Fibroblast of pulmonary artery (primary cell): ENCODE measurements around the gene CLEC7A.

Source experiments
- DNase-seq: peaks from one replicate; pipeline ENCODE4 v3.0.0-alpha.2; 2010; ENCODE audit warnings: low read depth
- H3K4me3 ChIP-seq: replicated peaks from 2 replicates; pipeline ENCODE4 v1.5.1; 2011; ENCODE audit warnings: low read depth, mild to moderate bottlenecking, control low read depth, low read length, moderate library complexity
- TF ChIP-seq, protein P1 (sequence below): IDR thresholded peaks from 2 replicates; pipeline ENCODE4 v1.5.1; 2011; ENCODE audit warnings: mild to moderate bottlenecking, control low read depth, low read length, inconsistent platforms; ENCODE audit errors: missing control alignments

Gene CLEC7A

DNA sequence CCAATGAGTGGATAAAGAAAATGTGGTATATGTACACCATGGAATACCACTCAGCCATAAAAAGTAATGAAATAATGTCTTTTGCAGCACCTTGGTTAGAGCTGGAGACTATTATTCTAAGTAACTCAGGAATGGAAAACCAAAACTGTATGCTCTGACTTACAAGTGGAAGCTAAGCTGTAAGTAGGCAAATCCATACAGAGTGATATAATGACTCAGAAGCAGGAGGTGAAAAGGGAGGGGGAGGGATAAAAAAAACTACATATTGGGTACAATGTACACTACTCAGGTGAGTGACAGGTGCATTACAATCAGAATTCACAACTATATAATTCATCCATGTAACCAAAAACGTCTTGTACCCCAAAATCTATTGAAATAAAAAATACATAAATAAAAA lies 16.1 kb downstream of the CLEC7A start:
- no peak for DNase-seq
- TF ChIP-seq, protein P1, sequence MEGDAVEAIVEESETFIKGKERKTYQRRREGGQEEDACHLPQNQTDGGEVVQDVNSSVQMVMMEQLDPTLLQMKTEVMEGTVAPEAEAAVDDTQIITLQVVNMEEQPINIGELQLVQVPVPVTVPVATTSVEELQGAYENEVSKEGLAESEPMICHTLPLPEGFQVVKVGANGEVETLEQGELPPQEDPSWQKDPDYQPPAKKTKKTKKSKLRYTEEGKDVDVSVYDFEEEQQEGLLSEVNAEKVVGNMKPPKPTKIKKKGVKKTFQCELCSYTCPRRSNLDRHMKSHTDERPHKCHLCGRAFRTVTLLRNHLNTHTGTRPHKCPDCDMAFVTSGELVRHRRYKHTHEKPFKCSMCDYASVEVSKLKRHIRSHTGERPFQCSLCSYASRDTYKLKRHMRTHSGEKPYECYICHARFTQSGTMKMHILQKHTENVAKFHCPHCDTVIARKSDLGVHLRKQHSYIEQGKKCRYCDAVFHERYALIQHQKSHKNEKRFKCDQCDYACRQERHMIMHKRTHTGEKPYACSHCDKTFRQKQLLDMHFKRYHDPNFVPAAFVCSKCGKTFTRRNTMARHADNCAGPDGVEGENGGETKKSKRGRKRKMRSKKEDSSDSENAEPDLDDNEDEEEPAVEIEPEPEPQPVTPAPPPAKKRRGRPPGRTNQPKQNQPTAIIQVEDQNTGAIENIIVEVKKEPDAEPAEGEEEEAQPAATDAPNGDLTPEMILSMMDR, result no peak
- no peak overlapping the region for H3K4me3 ChIP-seq

DNA sequence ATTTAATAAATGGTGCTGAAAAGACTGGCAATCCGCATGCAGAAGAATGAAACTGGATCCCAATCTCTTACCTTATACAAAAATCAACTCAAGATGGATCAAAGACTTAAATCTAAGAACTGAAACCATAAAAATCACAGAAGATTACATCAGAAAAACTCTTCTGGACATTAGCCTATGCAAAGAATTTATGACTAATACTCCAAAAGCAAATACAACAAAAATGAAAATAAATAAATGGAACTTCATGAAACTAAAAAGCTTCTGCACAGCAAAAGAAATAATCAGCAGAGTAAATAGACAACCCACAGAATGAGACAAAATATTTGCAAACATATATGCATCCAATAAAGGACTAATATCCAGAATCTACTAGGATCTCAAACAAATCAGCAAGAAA lies 16.9 kb downstream of the CLEC7A start:
- DNase-seq, result no peak
- no peak overlapping the region for H3K4me3 ChIP-seq
- TF ChIP-seq, protein P1, result no peak

DNA sequence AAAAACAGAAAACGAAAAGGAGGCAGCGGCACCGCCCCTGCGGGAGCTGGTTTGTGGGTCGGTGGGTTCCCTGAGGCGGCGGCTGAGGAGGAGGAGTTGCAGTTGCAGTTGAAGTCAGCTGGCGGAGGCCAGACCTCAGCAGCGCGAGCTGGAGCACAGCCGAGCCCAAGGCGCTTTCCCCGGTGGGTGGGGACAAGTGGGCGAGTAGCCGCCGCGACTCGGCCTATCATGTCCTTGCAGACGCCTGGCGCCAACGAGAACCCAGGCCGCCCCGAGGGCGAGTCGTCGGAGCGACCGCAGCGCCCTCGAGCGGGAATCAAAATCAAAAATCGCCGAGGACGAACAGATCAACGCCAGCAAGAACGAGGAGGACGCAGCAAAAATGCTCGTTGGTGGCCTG lies 18.5 kb downstream of the CLEC7A start:
- H3K4me3 ChIP-seq, result no peak overlapping the region
- TF ChIP-seq, protein P1, result no peak
- DNase-seq, result no peak

DNA sequence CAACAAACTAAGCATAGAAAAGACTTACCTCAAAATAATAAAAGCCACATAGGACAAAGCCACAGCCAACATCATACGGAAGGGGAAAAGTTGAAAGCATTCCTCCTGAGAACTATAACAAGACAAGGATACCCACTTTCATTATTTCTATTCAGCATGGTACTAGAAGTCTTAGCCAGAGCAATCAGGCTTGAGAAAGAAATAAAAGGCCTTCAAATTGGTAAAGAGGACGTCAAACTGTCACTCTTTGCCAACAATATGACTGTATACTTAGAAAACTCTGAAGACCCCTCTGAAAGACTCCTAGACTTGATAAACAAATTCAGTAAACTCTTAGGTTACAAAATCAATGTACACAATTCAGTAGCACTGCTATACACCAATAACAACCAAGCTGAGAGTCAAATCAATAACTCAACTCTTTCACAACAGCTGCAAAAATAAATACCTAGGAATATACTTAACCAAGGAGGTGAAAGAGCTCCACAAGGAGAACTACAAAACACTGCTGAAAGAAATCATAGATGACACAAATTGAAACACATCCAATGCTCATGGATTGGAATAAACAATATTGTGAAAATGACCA lies 19.6 kb downstream of the CLEC7A start:
- TF ChIP-seq, protein P1, result no peak
- no peak overlapping the region for H3K4me3 ChIP-seq
- DNase-seq, result no peak

DNA sequence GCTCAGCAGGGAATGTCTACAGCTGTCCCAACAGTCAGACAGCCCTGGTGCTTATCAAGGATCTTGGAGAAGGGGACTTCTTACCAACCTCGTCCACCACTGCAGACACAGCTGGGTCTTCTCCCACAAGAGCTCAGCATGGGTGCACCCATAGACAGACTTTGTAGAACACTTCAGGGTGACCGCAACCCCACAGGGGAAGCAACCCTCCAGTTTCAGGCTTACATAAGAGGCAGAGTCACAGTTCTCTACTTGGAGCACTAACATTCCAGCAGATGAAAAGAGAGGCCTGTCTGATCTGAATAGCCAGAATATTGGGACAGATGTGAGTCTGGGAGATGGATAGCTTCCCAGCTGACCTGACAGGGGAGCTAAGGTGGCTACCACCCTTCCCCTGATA lies 27.7 kb downstream of the CLEC7A start:
- DNase-seq, result no peak
- no peak overlapping the region for H3K4me3 ChIP-seq
- TF ChIP-seq, protein P1, result no peak

DNA sequence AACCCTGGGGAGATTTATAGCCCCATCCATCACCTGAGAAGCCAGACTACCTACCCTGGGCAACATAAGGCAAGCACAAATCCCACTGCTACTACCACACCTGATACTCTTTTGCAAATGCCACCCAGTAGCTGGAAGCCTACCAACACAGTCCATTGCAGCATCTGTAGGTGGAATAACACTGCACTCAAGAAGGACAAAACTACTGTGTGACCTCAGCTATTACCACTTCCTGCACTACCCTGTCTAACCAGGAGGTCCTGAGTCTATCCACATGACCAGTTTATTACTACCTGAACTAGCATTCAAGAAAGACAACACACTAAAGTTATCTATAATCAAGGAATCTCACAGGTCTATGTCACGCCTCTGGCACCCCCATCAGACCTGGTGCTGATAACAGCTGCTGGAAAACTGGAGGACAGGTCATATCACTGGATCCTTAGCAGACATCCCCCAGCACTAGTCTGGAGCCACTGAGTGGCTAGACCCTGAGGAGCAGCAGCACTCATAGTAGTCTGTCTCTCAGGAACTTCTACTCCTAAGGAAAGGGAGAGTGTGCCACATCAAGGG lies 28.3 kb downstream of the CLEC7A start:
- TF ChIP-seq, protein P1, result no peak
- H3K4me3 ChIP-seq, result no peak overlapping the region
- no peak for DNase-seq

DNA sequence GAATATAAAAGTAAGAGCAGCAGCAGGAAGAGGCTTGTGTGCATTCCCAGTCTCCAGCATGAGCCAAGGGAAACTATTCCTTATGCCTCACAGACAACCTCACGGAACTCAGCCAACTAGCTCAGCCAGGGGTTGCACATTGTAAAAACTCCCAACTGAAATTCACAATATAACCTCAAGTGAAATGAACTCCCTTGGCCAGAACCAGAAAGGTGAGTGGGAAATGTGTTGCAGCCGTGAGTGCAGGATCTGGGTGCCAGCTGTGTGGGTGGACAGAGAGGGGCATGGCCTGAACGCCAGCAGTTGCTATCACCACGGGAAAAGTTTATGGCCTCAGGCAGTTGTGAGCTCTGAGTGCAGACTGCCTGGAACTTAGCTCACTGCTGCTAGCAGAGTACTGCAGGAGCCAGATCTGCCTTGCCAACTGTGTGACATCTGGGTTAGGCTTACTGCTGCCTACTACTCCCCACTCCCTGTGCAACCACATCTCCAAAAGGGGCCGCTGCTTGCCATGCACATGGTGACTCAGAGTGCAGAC lies 28.9 kb downstream of the CLEC7A start:
- no peak for DNase-seq
- H3K4me3 ChIP-seq, result no peak overlapping the region
- TF ChIP-seq, protein P1, result no peak
